Mucosa of rectum (tissue), 2 donors: ENCODE measurements around the gene GBX2.

Source experiments
- H3K27ac ChIP-seq, 2 donors: one replicate each; pipeline ENCODE4 v1.7.0; 2013; ENCODE audit warnings: inconsistent platforms in 2 of 2, low read depth in 2 of 2, low read length in 2 of 2
- H3K27me3 ChIP-seq, 2 donors: one replicate each; pipeline ENCODE4 v1.7.0; 2013; ENCODE audit warnings: low read length in 2 of 2; ENCODE audit not compliant: control insufficient read depth in 2 of 2, insufficient read depth in 2 of 2
- H3K36me3 ChIP-seq, 2 donors: one replicate each; pipeline ENCODE4 v1.7.0; 2013; ENCODE audit warnings: low read length in 2 of 2; ENCODE audit not compliant: control insufficient read depth in 2 of 2, insufficient read depth in 2 of 2
- H3K4me1 ChIP-seq, 2 donors: one replicate each; pipeline ENCODE4 v1.7.0; 2013; ENCODE audit warnings: low read length in 2 of 2, mild to moderate bottlenecking in 1 of 2; ENCODE audit not compliant: control insufficient read depth in 2 of 2, insufficient read depth in 2 of 2
- H3K4me3 ChIP-seq, 2 donors: one replicate each; pipeline ENCODE4 v1.7.0; 2013; ENCODE audit warnings: low read length in 2 of 2
- H3K9ac ChIP-seq, 2 donors: one replicate each; pipeline ENCODE4 v1.7.0; 2013; ENCODE audit warnings: low read length in 2 of 2, low read depth in 1 of 2, mild to moderate bottlenecking in 1 of 2
- H3K9me3 ChIP-seq, 2 donors: one replicate each; pipeline ENCODE4 v1.7.0; 2013; ENCODE audit warnings: low read length in 2 of 2; ENCODE audit not compliant: control insufficient read depth in 2 of 2
- donor health status: healthy.
- donor health status: Normal muscosa, but diverticular disease.

Gene GBX2

GRCh38 chr2:236129935-236130334 lies 38.3 kb downstream of the GBX2 start:
- Histone ChIP-seq H3K27me3 (no peaks in the 10 kb centered on the region), H3K36me3 (peaks cover 3 to 10% of the 10 kb centered on the region in 2 donors), H3K27ac (no peak overlapping the region), H3K4me1 (no peaks in the 10 kb centered on the region), H3K4me3 (no peak overlapping the region), H3K9me3 (no peaks in the 10 kb centered on the region), H3K9ac (no peak overlapping the region)

GRCh38 chr2:236128321-236128720 lies 39.9 kb downstream of the GBX2 start:
- Histone ChIP-seq H3K27ac (no peak overlapping the region), H3K4me1 (no peaks in the 10 kb centered on the region), H3K4me3 (no peak overlapping the region), H3K27me3 (no peaks in the 10 kb centered on the region), H3K36me3 (peaks cover 11 to 21% of the 10 kb centered on the region in 2 donors), H3K9ac (no peak overlapping the region), H3K9me3 (no peaks in the 10 kb centered on the region)

GRCh38 chr2:236127010-236127409 lies 41.2 kb downstream of the GBX2 start:
- H3K27me3 ChIP-seq = no peaks in the 10 kb centered on the region
- no peaks in the 10 kb centered on the region for H3K4me1 ChIP-seq
- no peak overlapping the region for H3K27ac ChIP-seq
- H3K4me3 ChIP-seq = no peak overlapping the region
- H3K9me3 ChIP-seq = no peaks in the 10 kb centered on the region
- no peak overlapping the region for H3K9ac ChIP-seq
- peaks cover 14 to 21% of the 10 kb centered on the region in 2 donors for H3K36me3 ChIP-seq

- Histone ChIP-seq H3K36me3 (peaks cover 15 to 24% of the 10 kb centered on the region in 2 donors), H3K4me1 (no peaks in the 10 kb centered on the region), H3K27ac (no peak overlapping the region), H3K4me3 (no peak overlapping the region), H3K9me3 (no peaks in the 10 kb centered on the region), H3K27me3 (no peaks in the 10 kb centered on the region), H3K9ac (no peak overlapping the region)
These were observed 42.6 kb downstream of the GBX2 start for GRCh38 chr2:236125541-236125940.

- Histone ChIP-seq H3K27me3 (no peaks in the 10 kb centered on the region), H3K4me3 (no peak overlapping the region), H3K27ac (no peak overlapping the region), H3K9ac (no peak overlapping the region), H3K4me1 (no peaks in the 10 kb centered on the region), H3K9me3 (no peaks in the 10 kb centered on the region), H3K36me3 (peaks cover 15 to 29% of the 10 kb centered on the region in 2 donors)
These were observed 43.8 kb downstream of the GBX2 start for GRCh38 chr2:236124182-236124893.

GRCh38 chr2:236123716-236124115 lies 44.5 kb downstream of the GBX2 start:
- no peak overlapping the region for H3K4me3 ChIP-seq
- H3K4me1 ChIP-seq = no peaks in the 10 kb centered on the region
- H3K27me3 ChIP-seq = no peaks in the 10 kb centered on the region
- H3K36me3 ChIP-seq = peaks cover 15 to 29% of the 10 kb centered on the region in 2 donors
- no peak overlapping the region for H3K9ac ChIP-seq
- H3K27ac ChIP-seq = no peak overlapping the region
- H3K9me3 ChIP-seq = no peaks in the 10 kb centered on the region

- Histone ChIP-seq H3K9me3 (no peaks in the 10 kb centered on the region), H3K36me3 (peaks cover 15 to 27% of the 10 kb centered on the region in 2 donors), H3K4me1 (peaks cover 0 to 2% of the 10 kb centered on the region in 2 donors), H3K4me3 (no peak overlapping the region), H3K27ac (no peak overlapping the region), H3K9ac (no peak overlapping the region), H3K27me3 (no peaks in the 10 kb centered on the region)
These were observed 46.0 kb downstream of the GBX2 start for GRCh38 chr2:236122236-236122635.

GRCh38 chr2:236121546-236121945 lies 46.6 kb downstream of the GBX2 start:
- Histone ChIP-seq H3K27ac (no peak overlapping the region), H3K9ac (no peak overlapping the region), H3K9me3 (no peaks in the 10 kb centered on the region), H3K36me3 (peaks cover 15 to 22% of the 10 kb centered on the region in 2 donors), H3K27me3 (no peaks in the 10 kb centered on the region), H3K4me3 (no peak overlapping the region), H3K4me1 (peaks cover 0 to 2% of the 10 kb centered on the region in 2 donors)

GRCh38 chr2:236120829-236121228 lies 47.4 kb downstream of the GBX2 start:
- Histone ChIP-seq H3K4me1 (peaks cover 0 to 2% of the 10 kb centered on the region in 2 donors), H3K27ac (no peak overlapping the region), H3K9me3 (no peaks in the 10 kb centered on the region), H3K4me3 (no peak overlapping the region), H3K9ac (no peak overlapping the region), H3K27me3 (no peaks in the 10 kb centered on the region), H3K36me3 (peaks cover 15 to 22% of the 10 kb centered on the region in 2 donors)

- Histone ChIP-seq H3K27ac (no peak overlapping the region), H3K4me1 (peaks cover 0 to 2% of the 10 kb centered on the region in 2 donors), H3K9ac (no peak overlapping the region), H3K36me3 (peaks cover 12 to 18% of the 10 kb centered on the region in 2 donors), H3K9me3 (no peaks in the 10 kb centered on the region), H3K4me3 (no peak overlapping the region), H3K27me3 (no peaks in the 10 kb centered on the region)
These were observed 48.0 kb downstream of the GBX2 start for GRCh38 chr2:236120141-236120601.
